PC-9 (cell line): ENCODE data around the gene SLC46A1. TPM values are rescaled to one million over a fixed set of nuclear protein-coding genes. Genes with fewer than 3 reads are reported as not detected.

ENCODE experiments used
- BruUV-seq: library from RNA; stranded (reverse); fragments of 400-500 nt; replicated peaks from 2 replicates; lab custom pipeline; 2021; lab: Mats Ljungman, UMichigan
- CTCF ChIA-PET: fragments of 300-600 bp; sonication (Branson Sonifier 250); formaldehyde crosslinking; loops from one replicate; lab custom pipeline; 2022; ENCODE audit warnings: antibody characterized with exemption; lab: Charles Lee
- POLR2A ChIA-PET: fragments of 300-600 bp; sonication (Branson Sonifier 250); formaldehyde crosslinking; loops from one replicate; lab custom pipeline; 2022; ENCODE audit warnings: antibody characterized with exemption; ENCODE audit not compliant: unreplicated experiment; lab: Charles Lee
- DNase-seq, 2 experiments: peaks; one replicate each; pipeline versions ENCODE4 v3.0.0 to v3.0.0-alpha.2; 2015 to 2022; ENCODE audit warnings: mixed read lengths in 1 of 2
- H2AFZ ChIP-seq: fragments of 200-600 bp; sonication (generic); 2 replicates; pipeline ENCODE4 v1.8.1; 2017; ENCODE audit warnings: antibody characterized with exemption
- H3F3A ChIP-seq: fragments of 200-600 bp; sonication (generic); 2 replicates; pipeline ENCODE4 v1.8.1; 2017; ENCODE audit warnings: antibody characterized with exemption, mild to moderate bottlenecking, low read depth; ENCODE audit not compliant: insufficient read depth
- H3K27ac ChIP-seq: fragments of 200-600 bp; sonication (generic); 2 replicates; pipeline ENCODE4 v1.6.1; 2016; ENCODE audit warnings: mixed run types
- H3K27me3 ChIP-seq: fragments of 200-600 bp; sonication (generic); 2 replicates; pipeline ENCODE4 v1.6.1; 2016; ENCODE audit warnings: low read depth, mixed run types; ENCODE audit not compliant: insufficient read depth
- H3K36me3 ChIP-seq: fragments of 200-600 bp; sonication (generic); 2 replicates; pipeline ENCODE4 v1.6.1; 2016; ENCODE audit warnings: low read depth, mixed run types
- H3K4me1 ChIP-seq: fragments of 200-600 bp; sonication (generic); replicated peaks from 2 replicates; pipeline ENCODE4 v1.6.1; 2016; ENCODE audit warnings: mixed run types; ENCODE audit not compliant: insufficient read depth
- H3K4me2 ChIP-seq: fragments of 200-600 bp; sonication (generic); 2 replicates; pipeline ENCODE4 v1.6.1; 2017; ENCODE audit warnings: mixed run types
- H3K4me3 ChIP-seq: fragments of 200-600 bp; sonication (generic); 2 replicates; pipeline ENCODE4 v1.6.1; 2016; ENCODE audit warnings: mixed run types
- H3K79me2 ChIP-seq: fragments of 200-600 bp; sonication (generic); 2 replicates; pipeline ENCODE4 v1.6.1; 2017; ENCODE audit warnings: low read depth, mixed run types
- H3K9me2 ChIP-seq: fragments of 200-600 bp; sonication (generic); 2 replicates; pipeline ENCODE4 v1.8.1; 2017; ENCODE audit warnings: mild to moderate bottlenecking; ENCODE audit not compliant: insufficient read depth
- H3K9me3 ChIP-seq: fragments of 200-600 bp; sonication (generic); 2 replicates; pipeline ENCODE4 v1.8.1; 2016; ENCODE audit warnings: low read depth; ENCODE audit not compliant: insufficient read depth
- H4K20me1 ChIP-seq: fragments of 200-600 bp; sonication (generic); 2 replicates; pipeline ENCODE4 v1.8.1; 2017; ENCODE audit not compliant: insufficient read depth
- EZH2 ChIP-seq: fragments of 200-600 bp; sonication (generic); IDR thresholded peaks from 2 replicates; pipeline ENCODE4 v1.8.0; 2017; ENCODE audit warnings: antibody characterized with exemption, low read depth
- intact Hi-C: fragments of 100-400 bp; cut with micrococcal nuclease; formaldehyde crosslinking; loops from one replicate; pipeline ENCODE4 v1.10.0; 2022; ENCODE audit not compliant: unreplicated experiment
- total RNA-seq: library from RNA; stranded (reverse); gene quantifications from 2 replicates; pipeline ENCODE4 v1.2.3, GENCODE V29; 2021
- TF ChIP-seq, protein P1 (sequence below): fragments of 200-600 bp; sonication (generic); conservative IDR thresholded peaks from 2 replicates; pipeline ENCODE4 v1.6.1; 2017; ENCODE audit warnings: mixed run types, antibody characterized with exemption, mild to moderate bottlenecking, moderate library complexity

SLC46A1 gene
- total RNA-seq, 1 experiment from 2014 or later: 14.9 TPM

DNA sequence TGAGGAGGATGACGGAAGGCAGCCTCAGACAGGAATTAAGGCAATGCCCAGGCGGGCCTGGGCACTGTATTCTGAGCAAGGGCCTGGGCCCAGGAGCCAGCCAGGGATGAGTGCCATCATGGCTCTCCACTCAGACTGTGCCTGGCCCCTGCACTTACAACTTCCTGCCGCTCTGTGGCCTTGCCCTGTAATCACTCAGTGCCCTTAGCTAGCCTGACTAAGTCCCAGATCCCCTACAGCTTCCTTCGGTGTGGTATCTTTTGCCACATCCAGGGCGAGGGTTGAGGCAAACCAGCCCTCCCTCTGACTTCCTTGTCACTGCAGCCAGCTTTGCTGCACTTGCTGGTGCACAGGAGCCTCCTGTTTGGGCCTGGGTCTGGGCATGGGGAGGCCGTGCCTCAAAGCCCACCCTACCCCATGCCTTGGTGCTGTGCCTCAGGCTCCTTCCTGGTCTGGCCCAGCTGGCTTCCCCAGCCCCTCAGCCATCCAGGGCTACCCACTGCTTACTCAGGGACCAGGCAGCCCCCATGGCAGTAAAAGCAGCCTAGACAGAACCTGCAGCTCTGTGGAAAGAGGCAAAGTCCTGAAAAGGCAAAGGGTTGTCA, 9.3 kb downstream of the SLC46A1 start:
- H3K9me3 ChIP-seq: no peaks in the 10 kb centered on the region
- DNase-seq: no peak
- H3K27ac ChIP-seq: no peak overlapping the region
- POLR2A ChIA-PET: no interaction called here
- CTCF ChIA-PET: interaction anchor here (0.6 kb wide), 1 partner anchor 23 kb away, joined by 3 read pairs; no protein-coding TSS in a partner anchor
- no peak for TF ChIP-seq EZH2
- TF ChIP-seq, protein P1, sequence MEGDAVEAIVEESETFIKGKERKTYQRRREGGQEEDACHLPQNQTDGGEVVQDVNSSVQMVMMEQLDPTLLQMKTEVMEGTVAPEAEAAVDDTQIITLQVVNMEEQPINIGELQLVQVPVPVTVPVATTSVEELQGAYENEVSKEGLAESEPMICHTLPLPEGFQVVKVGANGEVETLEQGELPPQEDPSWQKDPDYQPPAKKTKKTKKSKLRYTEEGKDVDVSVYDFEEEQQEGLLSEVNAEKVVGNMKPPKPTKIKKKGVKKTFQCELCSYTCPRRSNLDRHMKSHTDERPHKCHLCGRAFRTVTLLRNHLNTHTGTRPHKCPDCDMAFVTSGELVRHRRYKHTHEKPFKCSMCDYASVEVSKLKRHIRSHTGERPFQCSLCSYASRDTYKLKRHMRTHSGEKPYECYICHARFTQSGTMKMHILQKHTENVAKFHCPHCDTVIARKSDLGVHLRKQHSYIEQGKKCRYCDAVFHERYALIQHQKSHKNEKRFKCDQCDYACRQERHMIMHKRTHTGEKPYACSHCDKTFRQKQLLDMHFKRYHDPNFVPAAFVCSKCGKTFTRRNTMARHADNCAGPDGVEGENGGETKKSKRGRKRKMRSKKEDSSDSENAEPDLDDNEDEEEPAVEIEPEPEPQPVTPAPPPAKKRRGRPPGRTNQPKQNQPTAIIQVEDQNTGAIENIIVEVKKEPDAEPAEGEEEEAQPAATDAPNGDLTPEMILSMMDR: no peak
- no peaks in the 10 kb centered on the region for H3K9me2 ChIP-seq
- H3K4me2 ChIP-seq: no peak overlapping the region
- H3K4me3 ChIP-seq: no peak overlapping the region
- BruUV-seq: no TSS peak
- peaks cover 6% of the 10 kb centered on the region; the same call in 1 of the 2 replicates for H3F3A ChIP-seq
- intact Hi-C loops: no loop called here
- no peaks in the 10 kb centered on the region for H4K20me1 ChIP-seq
- H3K4me1 ChIP-seq: no peaks in the 10 kb centered on the region
- H3K27me3 ChIP-seq: no peaks in the 10 kb centered on the region
- 0 out of 2 replicates have a peak, but pooled peaks cover 5% of the 10 kb centered on the region for H3K36me3 ChIP-seq
- no peak overlapping the region for H2AFZ ChIP-seq
- H3K79me2 ChIP-seq: no peaks in the 10 kb centered on the region

- no peak for TF ChIP-seq EZH2
- TF ChIP-seq, protein P1: no peak
- no peaks in the 10 kb centered on the region for H3K4me1 ChIP-seq
- H3K9me3 ChIP-seq: no peaks in the 10 kb centered on the region
- no peak overlapping the region for H3K4me2 ChIP-seq
- POLR2A ChIA-PET: no interaction called here
- no peaks in the 10 kb centered on the region for H3K9me2 ChIP-seq
- no peak for DNase-seq
- H3K27me3 ChIP-seq: no peaks in the 10 kb centered on the region
- BruUV-seq: no TSS peak
- no peak overlapping the region for H3K27ac ChIP-seq
- no peaks in the 10 kb centered on the region for H4K20me1 ChIP-seq
- H3K36me3 ChIP-seq: 0 out of 2 replicates have a peak, but pooled peaks cover 4% of the 10 kb centered on the region
- CTCF ChIA-PET: no interaction called here
- H3F3A ChIP-seq: peaks cover 6% of the 10 kb centered on the region; the same call in 1 of the 2 replicates
- H3K4me3 ChIP-seq: no peak overlapping the region
- H3K79me2 ChIP-seq: no peaks in the 10 kb centered on the region
- intact Hi-C loops: no loop called here
- no peak overlapping the region for H2AFZ ChIP-seq
Measured at GRCh38 chr17:28395968-28396367, 10.0 kb downstream of the SLC46A1 start.

DNA sequence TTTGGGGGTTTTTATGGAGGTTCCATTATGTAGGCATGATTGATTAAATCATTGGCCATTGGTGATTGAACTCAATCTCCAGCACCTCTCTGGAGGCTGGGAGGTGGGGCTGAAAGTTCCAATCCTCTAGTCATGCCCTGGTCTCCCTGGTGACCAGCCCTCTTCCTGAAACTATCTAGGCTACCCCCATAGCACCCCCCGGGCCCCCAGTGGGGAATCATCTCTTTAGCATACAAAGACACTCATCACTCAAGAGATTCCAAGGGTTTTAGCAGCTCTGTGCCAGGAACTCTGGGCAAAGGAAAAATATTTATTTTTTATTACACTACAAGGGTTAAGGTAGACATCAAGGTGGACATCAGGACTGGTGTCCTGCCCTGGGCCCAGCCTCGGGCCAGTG, 10.6 kb downstream of the SLC46A1 start:
- no peak overlapping the region for H3K4me3 ChIP-seq
- no peaks in the 10 kb centered on the region for H3K9me3 ChIP-seq
- no peaks in the 10 kb centered on the region for H4K20me1 ChIP-seq
- POLR2A ChIA-PET: interaction anchor here (0.6 kb wide), 1 partner anchor 117 kb away, joined by 4 read pairs; no protein-coding TSS in a partner anchor
- H3K4me2 ChIP-seq: no peak overlapping the region
- H3K4me1 ChIP-seq: no peaks in the 10 kb centered on the region
- intact Hi-C loops: no loop called here
- no TSS peak for BruUV-seq
- H3K36me3 ChIP-seq: 0 out of 2 replicates have a peak, but pooled peaks cover 9% of the 10 kb centered on the region
- DNase-seq: no peak
- H3K27ac ChIP-seq: no peak overlapping the region
- peaks cover 6% of the 10 kb centered on the region; the same call in 1 of the 2 replicates for H3F3A ChIP-seq
- H3K27me3 ChIP-seq: no peaks in the 10 kb centered on the region
- TF ChIP-seq, protein P1: no peak
- TF ChIP-seq EZH2: no peak
- H2AFZ ChIP-seq: no peak overlapping the region
- no peaks in the 10 kb centered on the region for H3K9me2 ChIP-seq
- CTCF ChIA-PET: no interaction called here
- no peaks in the 10 kb centered on the region for H3K79me2 ChIP-seq
